Measurements from ENCODE around the gene ALDH9A1. TPM values are rescaled to one million over a fixed set of nuclear protein-coding genes. Genes with fewer than 3 reads are reported as not detected.

Gene ALDH9A1
- total RNA-seq, 1 donor from 2014 or later: 79.8 TPM

DNA sequence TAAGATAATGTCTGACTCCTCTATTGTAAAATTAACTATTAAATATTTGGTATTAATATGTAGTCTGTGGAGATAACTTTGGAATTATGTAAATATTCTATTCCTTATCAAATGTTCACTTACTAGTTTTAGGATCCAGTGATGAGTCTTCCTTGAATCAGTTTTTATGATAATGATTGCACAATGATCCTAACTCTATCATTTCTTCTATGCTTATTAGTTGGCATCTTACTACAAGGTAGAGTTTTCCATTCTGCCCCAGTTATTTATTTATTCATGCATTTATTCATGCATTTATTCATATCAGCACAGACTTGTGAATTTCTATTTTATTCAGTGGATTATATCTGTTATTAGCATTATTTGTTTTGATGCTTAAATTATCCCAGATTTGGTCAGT lies 74.7 kb downstream of the ALDH9A1 start:
- no peak for DNase-seq (ENCODE audit: low read depth in 2 of 2)

DNA sequence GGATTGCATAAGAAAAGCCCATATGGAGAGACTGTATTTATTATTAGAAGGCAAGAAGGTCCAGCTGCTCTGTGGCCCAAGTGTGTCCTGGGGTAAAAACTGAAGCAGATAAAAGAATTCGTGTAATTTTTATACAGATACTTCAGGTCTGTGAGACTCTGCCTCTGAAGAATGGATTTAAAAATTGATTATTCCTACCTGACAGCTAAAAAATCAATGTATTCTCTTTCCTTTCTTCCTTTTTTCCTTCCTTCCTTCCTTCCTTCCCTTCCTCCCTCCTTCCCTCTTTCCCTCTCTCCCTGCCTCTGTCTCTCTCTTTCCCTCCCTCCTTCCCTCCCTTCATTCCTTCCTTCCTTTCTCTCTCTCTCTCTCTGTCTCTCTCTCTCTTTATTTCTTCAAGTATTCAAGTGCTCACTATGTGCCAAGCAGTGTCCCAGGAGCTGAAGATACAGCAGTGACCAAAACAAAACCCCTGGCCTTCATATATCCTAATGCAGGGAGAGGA lies 78.7 kb downstream of the ALDH9A1 start:
- DNase-seq (ENCODE audit: low read depth in 2 of 2): no peak

DNA sequence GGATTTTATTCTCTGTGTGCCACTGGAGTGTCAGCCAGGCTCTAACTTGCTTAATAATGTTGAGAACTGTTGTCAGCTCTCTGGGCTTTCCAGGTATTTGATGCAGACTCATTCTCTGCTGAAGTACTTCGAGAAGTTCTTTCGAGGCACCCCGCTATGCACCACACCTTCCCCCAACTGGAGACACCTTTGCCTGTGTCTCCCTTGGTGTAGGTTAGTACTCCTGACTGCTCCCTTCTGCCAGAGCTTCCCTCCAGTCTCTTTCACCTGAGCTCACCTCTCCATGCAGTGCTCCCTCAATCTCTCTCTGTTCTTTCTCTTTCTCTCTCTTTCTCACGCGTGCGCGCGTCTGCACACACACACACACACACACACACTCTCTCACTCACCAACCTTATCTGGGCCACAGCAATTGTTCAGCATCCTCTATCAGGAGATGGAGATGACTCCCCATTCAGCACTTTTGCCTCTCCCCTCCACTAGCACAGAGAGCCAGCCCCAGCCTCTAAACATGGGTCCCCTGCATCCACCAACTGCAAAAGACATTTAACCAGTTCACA lies 81.3 kb downstream of the ALDH9A1 start:
- DNase-seq (ENCODE audit: low read depth in 2 of 2): no peak

DNA sequence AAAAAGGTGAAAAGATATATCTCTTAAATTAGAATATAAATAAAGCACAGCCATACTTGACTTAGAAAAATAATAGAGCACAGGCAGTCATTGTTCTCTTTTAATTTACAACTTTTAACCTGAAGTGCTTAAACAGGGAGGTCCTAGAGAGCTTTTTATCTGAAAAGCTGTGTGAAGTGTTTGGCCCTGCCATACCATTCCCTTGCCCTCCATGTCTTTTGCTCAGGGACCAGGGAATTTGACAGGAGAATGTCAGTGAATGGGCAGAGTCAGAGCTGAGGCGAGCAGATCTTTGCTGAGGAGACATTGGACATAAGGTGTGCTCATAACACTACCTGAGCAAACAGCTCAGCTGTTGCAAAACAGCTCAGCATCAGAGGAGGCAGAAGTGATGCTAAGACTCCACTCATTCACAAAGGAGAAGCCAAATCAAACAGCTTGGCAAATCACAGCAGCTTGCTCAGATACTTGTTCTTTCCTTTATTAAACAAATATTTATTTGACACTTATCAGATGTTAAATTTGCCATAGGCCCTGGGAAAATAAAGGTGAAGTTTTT lies 82.2 kb downstream of the ALDH9A1 start:
- no peak for DNase-seq (ENCODE audit: low read depth in 2 of 2)

Other genes with a start within 250 kb of the ALDH9A1 start
- not detected in 2 replicates for gene LRRC52, start 154.6 kb downstream of the ALDH9A1 start, total RNA-seq
- 148 and 319 TPM in 2 replicates for gene MGST3, start 67.3 kb downstream of the ALDH9A1 start, total RNA-seq
- 35.7 and 48.0 TPM in 2 replicates for gene TMCO1, start 70.3 kb upstream of the ALDH9A1 start, total RNA-seq
- gene UCK2, start 129.1 kb upstream of the ALDH9A1 start, total RNA-seq: 50.8 and 53.4 TPM in 2 replicates

All from lung microvascular endothelial cell (primary cell).